GM12878 (cell line): ENCODE measurements around the gene MYO16. TPM values are rescaled to one million over a fixed set of nuclear protein-coding genes. Genes with fewer than 3 reads are reported as not detected.

Source experiments
- ATAC-seq: fragments of 200-7000 bp; cut with Tn5 transposase; 3 replicates; pipeline ENCODE4 v1.9.1; 2020; ENCODE audit warnings: mild to moderate bottlenecking, moderate library complexity
- BruUV-seq: library from RNA; stranded (reverse); fragments of 400-500 nt; replicated peaks from 2 replicates; lab custom pipeline; 2021; lab: Mats Ljungman, UMichigan
- CTCF ChIA-PET: fragments of 300-600 bp; sonication (Branson Sonifier 250); formaldehyde crosslinking; extraction: SDS; loops from one replicate; lab custom pipeline; 2021; ENCODE audit warnings: inconsistent platforms; lab: Yijun Ruan, JAX
- POLR2A ChIA-PET: fragments of 350-600 bp; formaldehyde crosslinking; extraction: SDS; loops from one replicate; lab custom pipeline; 2021; ENCODE audit warnings: inconsistent platforms; lab: Charles Lee
- RAD21 ChIA-PET: fragments of 300-600 bp; sonication (Branson Sonifier 250); formaldehyde crosslinking; loops from one replicate; lab custom pipeline; 2023; ENCODE audit warnings: antibody characterized with exemption; ENCODE audit not compliant: unreplicated experiment; lab: Charles Lee
- SMC1A ChIA-PET: fragments of 300-600 bp; sonication (Branson Sonifier 250); formaldehyde crosslinking; loops from one replicate; lab custom pipeline; 2023; ENCODE audit not compliant: unreplicated experiment, uncharacterized antibody; lab: Charles Lee
- DNase-seq: peaks from one replicate; pipeline ENCODE4 v3.0.0-alpha.2; 2011; ENCODE audit warnings: low read depth, low spot score
- FAIRE-seq: peaks from 3 replicates; lab custom pipeline; 2011; peaks lifted over from hg19 to GRCh38; lab: Jason Lieb, UNC
- H2AFZ ChIP-seq: 2 replicates; pipeline ENCODE4 v1.6.0; 2011; ENCODE audit warnings: low read depth, low read length, control low read depth; ENCODE audit not compliant: control insufficient read depth
- H3K27ac ChIP-seq: 2 replicates; pipeline ENCODE4 v1.5.1; 2011; ENCODE audit warnings: control low read depth; ENCODE audit not compliant: control insufficient read depth, insufficient read depth
- H3K27me3 ChIP-seq, 2 experiments: replicated peaks in 1 of 2; 2 replicates each; pipeline versions ENCODE4 v1.6.0 to v1.6.1; 2011; ENCODE audit warnings: low read length in 1 of 2; ENCODE audit not compliant: control insufficient read depth in 2 of 2, insufficient read depth in 2 of 2
- H3K36me3 ChIP-seq, 2 experiments: 2 replicates each; pipeline ENCODE4 v1.5.1; 2011; ENCODE audit warnings: low read length in 1 of 2; ENCODE audit not compliant: control insufficient read depth in 2 of 2, insufficient read depth in 2 of 2
- H3K4me1 ChIP-seq: 2 replicates; pipeline ENCODE4 v1.6.1; 2011; ENCODE audit warnings: mild to moderate bottlenecking, low read length, moderate library complexity, mixed read lengths; ENCODE audit not compliant: control insufficient read depth, insufficient read depth
- H3K4me2 ChIP-seq: 2 replicates; pipeline ENCODE4 v1.6.0; 2011; ENCODE audit warnings: control low read depth; ENCODE audit not compliant: control insufficient read depth, insufficient read depth
- H3K4me3 ChIP-seq: fragments of 200-600 bp; sonication (generic); 2 replicates; pipeline ENCODE4 v1.5.1; 2016
- H3K79me2 ChIP-seq: 2 replicates; pipeline ENCODE4 v1.6.0; 2011; ENCODE audit warnings: low read length; ENCODE audit not compliant: control insufficient read depth, insufficient read depth
- H3K9ac ChIP-seq: 2 replicates; pipeline ENCODE4 v1.8.0; 2011; ENCODE audit warnings: low read length, control low read depth, mixed read lengths; ENCODE audit not compliant: control insufficient read depth, insufficient read depth
- H3K9me3 ChIP-seq: replicated peaks from 3 replicates; pipeline ENCODE4 v1.5.1; 2011; ENCODE audit warnings: mild to moderate bottlenecking, low read length; ENCODE audit not compliant: control insufficient read depth, insufficient read depth
- H4K20me1 ChIP-seq: 2 replicates; pipeline ENCODE4 v1.6.0; 2011; ENCODE audit not compliant: control insufficient read depth, insufficient read depth
- EED ChIP-seq: sonication (generic); IDR thresholded peaks from 2 replicates; pipeline ENCODE4 v1.6.1; 2016; ENCODE audit warnings: antibody characterized with exemption, low read depth
- EP300 ChIP-seq, 2 experiments: fragments of 150-350 bp in 1 of 2; IDR thresholded peaks; 2 replicates each; pipeline ENCODE4 v1.6.1; 2011 to 2012; ENCODE audit warnings: low read depth in 2 of 2, low read length in 2 of 2, borderline replicate concordance in 1 of 2, improper control_type of control experiment in 1 of 2, inconsistent platforms in 1 of 2; ENCODE audit not compliant: control insufficient read depth in 1 of 2
- GATAD2B ChIP-seq: fragments of 450-650 bp; conservative IDR thresholded peaks from 2 replicates; pipeline ENCODE4 v1.6.1; 2017; ENCODE audit warnings: low read depth, mild to moderate bottlenecking, moderate library complexity
- MTA3 ChIP-seq: IDR thresholded peaks from 2 replicates; pipeline ENCODE4 v1.6.1; 2012; ENCODE audit warnings: low read length, inconsistent platforms, borderline replicate concordance
- MYC ChIP-seq: IDR thresholded peaks from 2 replicates; pipeline ENCODE4 v1.6.1; 2011; ENCODE audit warnings: mild to moderate bottlenecking, low read length, moderate library complexity, inconsistent platforms; ENCODE audit not compliant: insufficient read depth, insufficient replicate concordance, insufficient read length, severe bottlenecking
- PML ChIP-seq: IDR thresholded peaks from 2 replicates; pipeline ENCODE4 v1.6.1; 2012; ENCODE audit warnings: low read length, inconsistent platforms
- RELB ChIP-seq: fragments of 450-650 bp; IDR thresholded peaks from 2 replicates; pipeline ENCODE4 v1.6.1; 2017; ENCODE audit warnings: low read depth, mild to moderate bottlenecking, moderate library complexity
- RUNX3 ChIP-seq: IDR thresholded peaks from 2 replicates; pipeline ENCODE4 v1.6.1; 2012; ENCODE audit warnings: low read length, inconsistent platforms
- TAF1 ChIP-seq: IDR thresholded peaks from 2 replicates; pipeline ENCODE4 v1.6.1; 2011; ENCODE audit warnings: mild to moderate bottlenecking, low read depth, low read length, borderline replicate concordance
- YBX1 ChIP-seq: fragments of 450-650 bp; IDR thresholded peaks from 2 replicates; pipeline ENCODE4 v1.6.1; 2016; ENCODE audit warnings: antibody characterized with exemption
- ZBED1 ChIP-seq: IDR thresholded peaks from 2 replicates; pipeline ENCODE4 v1.6.1; 2016; ENCODE audit warnings: borderline replicate concordance
- WGBS: methylation state at CpG from one replicate; pipeline ENCODE4 v1.1.6; 2016; ENCODE audit warnings: low lambda C conversion rate; ENCODE audit not compliant: insufficient replicate concordance, insufficient coverage; ENCODE audit errors: missing lambda C conversion rate; 5-methylcytosine and 5-hydroxymethylcytosine counted together
- in situ Hi-C: fragments of 300-500 bp; cut with MboI; formaldehyde crosslinking; loops from 9 replicates; pipeline ENCODE4 v1.14.3; 2018; ENCODE audit warnings: mixed read lengths
- intact Hi-C: fragments of 100-400 bp; cut with micrococcal nuclease; formaldehyde crosslinking; loops from one replicate; pipeline ENCODE4 v1.14.2; 2022; ENCODE audit not compliant: unreplicated experiment
- polyA plus RNA-seq, 11 experiments: library from polyadenylated mRNA; depleted of rRNA in 4 of 11; unstranded in 6 of 11; stranded (reverse) in 5 of 11; fragments of >200 nt; fragmentation: Nextera tagmentation in 4 of 11; fragmentation: Illumina TruSeq in 1 of 11; extraction: Ambion mirVana in 4 of 11; extraction: Trizol in 1 of 11; gene quantifications; 1 replicate in 1 of 11; 2 replicates in 10 of 11; pipeline versions ENCODE4 v1.2.1 to v1.2.3, GENCODE V29; 2011 to 2016; ENCODE audit warnings: inconsistent platforms in 2 of 11, missing spikeins in 2 of 11, low read depth in 1 of 11
- total RNA-seq, 4 experiments: library from RNA; depleted of rRNA in 3 of 4; stranded (reverse); fragments of >200 nt in 3 of 4; fragmentation: Illumina TruSeq in 1 of 4; extraction: Trizol in 1 of 4; gene quantifications; 2 replicates each; pipeline versions ENCODE4 v1.2.1 to v1.2.3, GENCODE V29; 2013 to 2021
- TF ChIP-seq, protein P1 (sequence below): fragments of 450-650 bp; IDR thresholded peaks from 2 replicates; pipeline ENCODE4 v1.6.1; 2017; ENCODE audit warnings: mild to moderate bottlenecking, low read depth, inconsistent platforms; ENCODE audit not compliant: poor library complexity, severe bottlenecking

The MYO16 gene
- total and polyA plus RNA-seq, 10 of the 15 experiments (the other 5 are each of a cell fraction or from before 2014, with no cell fraction given) = under 0.01 to 1.7 (median 0.05) TPM; not detected in 4

- no peaks in the 10 kb centered on the region for H3K4me1 ChIP-seq
- H3K27ac ChIP-seq = no peak overlapping the region
- no peak for DNase-seq
- no peak overlapping the region for H3K9ac ChIP-seq
- SMC1A ChIA-PET = interaction anchor here (0.6 to 1.1 kb wide), 2 partner anchors 25 to 42 kb away, joined by 3 read pairs; no protein-coding TSS in a partner anchor
- no peaks in the 10 kb centered on the region for H3K9me3 ChIP-seq
- BruUV-seq = no TSS peak
- no peak overlapping the region for H2AFZ ChIP-seq
- H3K36me3 ChIP-seq = no peaks in the 10 kb centered on the region
- no peaks in the 10 kb centered on the region for H4K20me1 ChIP-seq
- POLR2A ChIA-PET = no interaction called here
- no peak overlapping the region for H3K4me3 ChIP-seq
- FAIRE-seq = no peak
- no peaks in the 10 kb centered on the region for H3K79me2 ChIP-seq
- no peaks in the 10 kb centered on the region for H3K27me3 ChIP-seq
- ATAC-seq = no peak
- 0% methylated on average over 3 of the region's 3 CpGs for WGBS
- RAD21 ChIA-PET = no interaction called here
- no peak overlapping the region for H3K4me2 ChIP-seq
- in situ Hi-C loops (no loop called here), intact Hi-C loops (no loop called here)
- CTCF ChIA-PET = no interaction called here
- no peak for TF ChIP-seq RELB
Observed at GRCh38 chr13:108733022-108733560, 103.7 kb downstream of the MYO16 start.

- Histone ChIP-seq H3K79me2 (no peaks in the 10 kb centered on the region), H3K4me1 (no peaks in the 10 kb centered on the region), H3K9ac (no peak overlapping the region), H3K36me3 (no peaks in the 10 kb centered on the region), H3K4me2 (no peak overlapping the region), H3K9me3 (no peaks in the 10 kb centered on the region), H3K27ac (no peak overlapping the region), H3K4me3 (no peak overlapping the region), H3K27me3 (no peaks in the 10 kb centered on the region), H4K20me1 (no peaks in the 10 kb centered on the region), H2AFZ (no peak overlapping the region)
- ChIA-PET RAD21 (no interaction called here), CTCF (no interaction called here), SMC1A (no interaction called here), POLR2A (no interaction called here)
- TF ChIP-seq MTA3 = no peak
- TF ChIP-seq PML = no peak
- no peak for TF ChIP-seq YBX1
- TF ChIP-seq RUNX3 = no peak
- no peak for TF ChIP-seq GATAD2B
- TF ChIP-seq MYC = no peak
- TF ChIP-seq EED = no peak
- TF ChIP-seq, protein P1, sequence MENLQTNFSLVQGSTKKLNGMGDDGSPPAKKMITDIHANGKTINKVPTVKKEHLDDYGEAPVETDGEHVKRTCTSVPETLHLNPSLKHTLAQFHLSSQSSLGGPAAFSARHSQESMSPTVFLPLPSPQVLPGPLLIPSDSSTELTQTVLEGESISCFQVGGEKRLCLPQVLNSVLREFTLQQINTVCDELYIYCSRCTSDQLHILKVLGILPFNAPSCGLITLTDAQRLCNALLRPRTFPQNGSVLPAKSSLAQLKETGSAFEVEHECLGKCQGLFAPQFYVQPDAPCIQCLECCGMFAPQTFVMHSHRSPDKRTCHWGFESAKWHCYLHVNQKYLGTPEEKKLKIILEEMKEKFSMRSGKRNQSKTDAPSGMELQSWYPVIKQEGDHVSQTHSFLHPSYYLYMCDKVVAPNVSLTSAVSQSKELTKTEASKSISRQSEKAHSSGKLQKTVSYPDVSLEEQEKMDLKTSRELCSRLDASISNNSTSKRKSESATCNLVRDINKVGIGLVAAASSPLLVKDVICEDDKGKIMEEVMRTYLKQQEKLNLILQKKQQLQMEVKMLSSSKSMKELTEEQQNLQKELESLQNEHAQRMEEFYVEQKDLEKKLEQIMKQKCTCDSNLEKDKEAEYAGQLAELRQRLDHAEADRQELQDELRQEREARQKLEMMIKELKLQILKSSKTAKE = no peak
- no peak for TF ChIP-seq ZBED1
- no peak for TF ChIP-seq TAF1
- no peak for TF ChIP-seq EP300 (IDR thresholded peaks at IDR 0.05; ENCODE audit: borderline replicate concordance in 1 of 2, control insufficient read depth in 1 of 2, low read depth in 2 of 2, low read length in 2 of 2)
- no peak for DNase-seq
- in situ Hi-C loops (no loop called here), intact Hi-C loops (no loop called here)
- BruUV-seq = no TSS peak
- ATAC-seq = no peak
- 27% methylated on average over 4 of the region's 4 CpGs for WGBS
- no peak for FAIRE-seq
Observed at GRCh38 chr13:108734676-108735075, 105.3 kb downstream of the MYO16 start.
